Retinal pigment epithelial cell (primary cell): ENCODE data around the gene NCMAP.
"Not testable (repeated sequence)": the region's sequence is repeated elsewhere in the genome, so short reads cannot be mapped to it uniquely, and the experiment has no call there.

Experiments
- DNase-seq: peaks from one replicate; pipeline ENCODE4 v3.0.0-alpha.2; 2010; ENCODE audit warnings: low read depth
- H3K4me3 ChIP-seq: 2 replicates; pipeline ENCODE4 v1.5.1; 2011; ENCODE audit warnings: mild to moderate bottlenecking, low read length, control low read depth, moderate library complexity
- TF ChIP-seq, protein P1 (sequence below): conservative IDR thresholded peaks from 2 replicates; pipeline ENCODE4 v1.5.1; 2011; ENCODE audit warnings: low read depth, low read length, control low read depth, inconsistent platforms

NCMAP gene

DNA sequence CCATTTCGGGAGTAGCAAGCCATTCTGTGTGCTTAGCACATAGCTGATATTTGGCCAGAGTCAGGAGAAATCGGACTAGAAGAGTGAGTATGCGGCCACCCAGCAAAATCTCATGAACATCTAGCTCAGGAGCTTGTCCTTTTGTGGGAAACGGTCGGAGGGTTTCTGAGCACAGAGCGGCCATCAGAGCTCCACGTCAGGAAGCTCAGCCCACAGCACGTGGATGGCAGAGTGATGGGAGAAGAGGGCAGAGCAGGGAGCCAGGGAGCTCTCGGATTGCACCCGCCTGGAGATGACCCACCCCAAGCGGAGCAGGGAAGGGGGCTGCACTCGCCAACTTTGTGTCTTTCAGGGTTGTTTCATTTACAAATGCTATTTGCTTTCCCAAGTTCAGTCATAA is 39.4 kb upstream of the NCMAP start:
- TF ChIP-seq, protein P1, sequence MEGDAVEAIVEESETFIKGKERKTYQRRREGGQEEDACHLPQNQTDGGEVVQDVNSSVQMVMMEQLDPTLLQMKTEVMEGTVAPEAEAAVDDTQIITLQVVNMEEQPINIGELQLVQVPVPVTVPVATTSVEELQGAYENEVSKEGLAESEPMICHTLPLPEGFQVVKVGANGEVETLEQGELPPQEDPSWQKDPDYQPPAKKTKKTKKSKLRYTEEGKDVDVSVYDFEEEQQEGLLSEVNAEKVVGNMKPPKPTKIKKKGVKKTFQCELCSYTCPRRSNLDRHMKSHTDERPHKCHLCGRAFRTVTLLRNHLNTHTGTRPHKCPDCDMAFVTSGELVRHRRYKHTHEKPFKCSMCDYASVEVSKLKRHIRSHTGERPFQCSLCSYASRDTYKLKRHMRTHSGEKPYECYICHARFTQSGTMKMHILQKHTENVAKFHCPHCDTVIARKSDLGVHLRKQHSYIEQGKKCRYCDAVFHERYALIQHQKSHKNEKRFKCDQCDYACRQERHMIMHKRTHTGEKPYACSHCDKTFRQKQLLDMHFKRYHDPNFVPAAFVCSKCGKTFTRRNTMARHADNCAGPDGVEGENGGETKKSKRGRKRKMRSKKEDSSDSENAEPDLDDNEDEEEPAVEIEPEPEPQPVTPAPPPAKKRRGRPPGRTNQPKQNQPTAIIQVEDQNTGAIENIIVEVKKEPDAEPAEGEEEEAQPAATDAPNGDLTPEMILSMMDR = no peak
- no peak overlapping the region for H3K4me3 ChIP-seq
- no peak for DNase-seq

DNA sequence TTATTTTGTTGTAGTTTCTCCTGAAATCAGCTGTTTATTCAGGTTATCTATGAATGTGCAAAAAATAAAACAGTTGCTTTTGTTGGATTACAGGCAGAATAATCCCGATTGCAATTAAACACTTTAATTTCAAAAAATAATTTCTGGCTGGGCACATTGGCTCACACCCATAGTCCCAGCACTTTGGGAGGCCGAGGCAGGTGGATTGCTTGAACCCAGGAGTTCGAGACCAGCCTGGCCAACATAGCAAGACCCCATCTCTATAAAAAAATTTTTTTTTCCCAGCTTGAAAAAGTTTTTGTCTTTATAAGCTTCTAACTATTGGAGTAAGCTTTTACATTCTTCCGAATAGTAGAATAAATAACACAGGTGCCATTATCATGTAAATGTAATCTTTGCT is 38.0 kb upstream of the NCMAP start:
- no peak overlapping the region for H3K4me3 ChIP-seq
- TF ChIP-seq, protein P1 = no peak
- no peak for DNase-seq

DNA sequence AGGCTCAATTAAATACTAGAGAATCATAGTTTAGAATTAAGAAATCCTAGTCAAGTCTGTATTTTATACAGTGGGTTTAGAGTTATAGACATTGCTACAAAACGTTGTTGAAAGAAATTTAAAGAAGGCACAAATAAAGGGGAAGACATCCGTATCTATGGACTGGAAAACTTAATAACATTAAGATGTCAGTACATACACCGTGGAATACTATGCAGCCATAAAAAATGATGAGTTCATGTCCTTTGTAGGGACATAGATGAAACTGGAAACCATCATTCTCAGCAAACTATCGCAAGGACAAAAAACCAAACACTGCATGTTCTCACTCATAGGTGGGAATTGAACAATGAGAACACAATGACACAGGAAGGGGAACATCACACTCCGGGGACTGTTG is 35.6 kb upstream of the NCMAP start:
- DNase-seq, H3K4me3 ChIP-seq: not testable (repeated sequence)

DNA sequence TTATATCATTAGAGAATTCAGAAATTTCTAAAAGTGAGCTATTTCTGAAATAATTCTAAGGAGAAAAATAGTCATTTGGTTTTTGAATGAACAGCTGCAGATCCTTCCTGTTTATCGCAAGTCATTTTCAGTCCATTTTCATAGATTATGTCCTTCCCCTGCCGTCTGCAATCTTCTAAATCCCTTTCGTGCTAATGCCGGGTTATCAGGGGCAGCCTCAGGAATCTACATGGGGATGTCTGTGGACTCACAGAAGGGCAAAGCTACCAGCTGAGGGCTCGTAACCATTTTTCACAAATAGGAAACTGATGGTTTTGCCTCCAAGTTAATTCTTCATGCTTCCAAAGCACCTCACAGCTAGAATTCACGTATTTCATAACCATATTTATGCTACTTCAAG is 30.3 kb upstream of the NCMAP start:
- TF ChIP-seq, protein P1 = no peak
- no peak overlapping the region for H3K4me3 ChIP-seq
- no peak for DNase-seq

DNA sequence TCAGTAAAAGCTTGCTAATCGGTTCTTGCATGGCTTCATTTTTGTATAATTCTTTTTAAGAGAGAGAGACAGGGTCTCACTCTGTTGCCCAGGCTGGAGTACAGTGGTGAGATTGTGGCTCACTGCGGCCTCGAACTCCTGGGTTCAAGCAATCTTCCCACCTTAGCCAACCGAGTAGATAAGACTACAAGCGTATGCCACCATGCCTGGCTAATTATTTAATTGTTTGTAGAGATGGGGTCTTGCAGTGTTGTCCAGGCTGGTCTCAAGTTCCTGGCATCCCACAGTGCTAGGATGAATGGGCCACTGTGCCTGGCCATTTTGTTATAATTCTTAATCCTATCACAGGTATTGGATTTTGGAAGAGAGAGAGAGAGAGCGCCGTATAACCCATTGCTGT is 29.8 kb upstream of the NCMAP start:
- TF ChIP-seq, protein P1 = no peak
- no peak overlapping the region for H3K4me3 ChIP-seq
- DNase-seq = no peak

DNA sequence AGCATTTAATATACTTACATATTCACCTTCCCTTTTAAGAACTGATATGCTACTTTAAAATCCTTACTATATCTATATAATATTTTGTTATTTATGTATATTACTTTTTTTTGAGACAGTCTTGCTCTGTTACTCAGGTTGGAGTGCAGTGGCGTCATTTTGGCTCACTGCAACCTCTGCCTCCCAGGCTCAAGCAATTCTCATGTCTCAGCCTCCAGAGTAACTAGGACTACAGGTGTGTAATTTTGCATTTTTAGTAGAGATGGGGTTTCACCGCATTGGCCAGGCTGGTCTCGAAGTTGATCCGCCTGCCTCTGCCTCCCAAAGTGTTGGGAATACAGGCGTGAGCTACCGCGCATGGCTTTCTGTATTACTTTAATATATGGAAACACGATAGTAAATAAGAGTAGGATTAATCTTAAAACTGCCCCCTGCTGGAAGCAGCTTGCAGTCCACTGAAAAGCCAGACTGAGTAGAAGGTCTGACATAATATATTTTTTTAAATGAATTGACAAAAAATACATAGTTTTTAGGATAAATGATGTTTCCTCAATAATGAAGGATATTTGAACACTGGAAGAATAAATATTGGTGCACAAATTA is 28.8 kb upstream of the NCMAP start:
- TF ChIP-seq, protein P1 = peak; percentile 66
- no peak overlapping the region for H3K4me3 ChIP-seq
- DNase-seq = no peak

DNA sequence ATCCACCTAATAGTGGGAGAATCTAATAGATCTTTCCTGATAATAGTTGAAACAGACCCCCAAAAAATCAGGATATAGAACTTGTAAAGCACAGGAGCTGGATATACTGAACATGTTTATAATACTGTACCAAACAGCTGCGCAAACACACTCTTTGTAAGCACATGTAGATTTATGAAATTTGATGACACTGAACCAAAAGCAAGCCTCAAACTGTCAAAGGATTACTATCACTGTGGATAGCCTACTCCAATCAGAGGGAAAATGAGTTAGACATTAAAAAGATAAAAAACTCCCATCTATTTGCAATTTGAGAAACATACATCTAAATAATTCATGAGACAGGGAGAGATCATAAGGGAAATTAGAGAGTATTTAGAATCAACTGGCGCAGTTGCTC is 27.1 kb upstream of the NCMAP start:
- no peak overlapping the region for H3K4me3 ChIP-seq
- no peak for DNase-seq
- TF ChIP-seq, protein P1 = no peak

DNA sequence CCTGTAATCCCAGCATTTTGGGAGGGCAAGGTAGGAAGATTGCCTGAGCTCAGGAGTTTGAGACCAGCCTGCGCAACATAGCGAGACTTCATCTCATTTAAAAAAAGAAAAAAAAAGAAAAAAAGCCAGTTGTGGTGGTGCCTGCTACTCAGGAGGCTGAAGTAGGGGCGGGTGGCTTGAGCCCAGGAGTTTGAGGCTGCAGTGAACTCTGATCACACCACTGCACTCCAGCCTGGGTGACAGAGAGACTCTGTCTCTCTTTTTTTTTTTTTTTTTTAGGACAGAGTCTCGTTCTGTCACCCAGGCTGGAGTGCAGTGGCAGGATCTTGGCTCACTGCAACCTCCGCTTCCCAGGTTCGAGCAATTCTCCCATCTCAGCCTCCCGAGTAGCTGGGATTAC is 26.6 kb upstream of the NCMAP start:
- H3K4me3 ChIP-seq, DNase-seq: not testable (repeated sequence)
